Measurements from ENCODE around the gene IRAK1BP1.
A peak's percentile ranks its signal among the peaks of the same experiment; 100 is the strongest.
"Not testable (repeated sequence)": the region's sequence is repeated elsewhere in the genome, so short reads cannot be mapped to it uniquely, and the experiment has no call there.

Gene IRAK1BP1

DNA sequence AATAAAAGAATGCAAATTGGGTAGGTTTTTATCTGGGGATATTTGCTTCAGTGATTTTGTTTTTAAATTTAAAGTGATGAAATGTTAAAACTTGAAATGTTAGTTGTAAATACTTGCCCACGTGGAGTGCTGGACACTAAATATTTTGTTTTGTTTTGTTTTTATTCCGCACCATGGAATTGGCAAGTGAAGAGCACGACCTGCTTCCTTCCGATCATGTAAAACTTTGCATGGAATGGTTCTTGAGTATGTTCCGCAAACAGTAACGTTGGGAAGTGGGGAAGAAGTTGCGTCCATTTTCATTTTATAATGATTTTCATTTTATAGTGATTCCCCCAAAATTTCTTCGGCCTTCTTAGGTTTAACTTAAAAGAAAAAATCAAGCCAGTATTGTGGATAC is 765 bp downstream of the IRAK1BP1 start:
- H3K4me1 ChIP-seq (ENCODE audit: control insufficient read depth in 2 of 2, insufficient read depth in 1 of 2, low read depth in 1 of 2, low read length in 2 of 2), result peaks cover 0 to 2% of the 10 kb centered on the region in 2 donors
- no peak overlapping the region for H4K8ac ChIP-seq (ENCODE audit: low read depth, low read length)
- H3K79me1 ChIP-seq (ENCODE audit: low read depth, low read length), result no peaks in the 10 kb centered on the region
- no peak overlapping the region for H2BK15ac ChIP-seq (ENCODE audit: low read length)
- no CpG with 5 or more reads among the region's 8 CpGs for WGBS, 2 donors (ENCODE audit: extremely low coverage in 2 of 2, insufficient read length in 2 of 2, insufficient replicate concordance in 1 of 2)
- no peak overlapping the region for H2AK5ac ChIP-seq (ENCODE audit: low read depth, low read length)
- DNase-seq (ENCODE audit: low spot score), result no peak
- H3K9me3 ChIP-seq (replicated peaks in 1 of 2; ENCODE audit: control insufficient read depth in 2 of 2, insufficient read depth in 1 of 2, low read depth in 1 of 2, low read length in 2 of 2), result no peaks in the 10 kb centered on the region
- no peak overlapping the region for H3K9ac ChIP-seq (ENCODE audit: low read depth, low read length, poor library complexity)
- no peak overlapping the region for H2BK5ac ChIP-seq (ENCODE audit: low read length)
- H3K18ac ChIP-seq (ENCODE audit: low read length), result no peak overlapping the region
- H3K27ac ChIP-seq (replicated peaks; ENCODE audit: low read length), result peak overlapping the region; percentile 88
- no peak overlapping the region for H3K4ac ChIP-seq (ENCODE audit: low read length)
- H3K4me2 ChIP-seq (ENCODE audit: insufficient read depth, low read length, poor library complexity, severe bottlenecking), result peak overlapping the region; percentile 54
- peaks cover 0 to 20% of the 10 kb centered on the region in 2 donors for H3K36me3 ChIP-seq (replicated peaks in 1 of 2; ENCODE audit: control insufficient read depth in 2 of 2, insufficient read depth in 2 of 2, low read length in 2 of 2)
- H2BK120ac ChIP-seq (ENCODE audit: low read depth, low read length), result no peak overlapping the region
- no peak overlapping the region for H3K23ac ChIP-seq (ENCODE audit: low read depth, low read length, poor library complexity)
- no peak overlapping the region for H2BK12ac ChIP-seq (ENCODE audit: low read length)
- no peak overlapping the region for H3K14ac ChIP-seq (ENCODE audit: low read length)
- H3K4me3 ChIP-seq (ENCODE audit: low read length in 2 of 2), result peak overlapping the region; percentile 87 to 92
- H3K27me3 ChIP-seq (ENCODE audit: control insufficient read depth in 3 of 3, insufficient read depth in 3 of 3, low read depth in 1 of 3, low read length in 3 of 3), result no peaks in the 10 kb centered on the region
- no peak overlapping the region for H4K91ac ChIP-seq (ENCODE audit: low read depth, low read length, poor library complexity)
- H2AFZ ChIP-seq (ENCODE audit: low read length), result peak overlapping the region; percentile 98

DNA sequence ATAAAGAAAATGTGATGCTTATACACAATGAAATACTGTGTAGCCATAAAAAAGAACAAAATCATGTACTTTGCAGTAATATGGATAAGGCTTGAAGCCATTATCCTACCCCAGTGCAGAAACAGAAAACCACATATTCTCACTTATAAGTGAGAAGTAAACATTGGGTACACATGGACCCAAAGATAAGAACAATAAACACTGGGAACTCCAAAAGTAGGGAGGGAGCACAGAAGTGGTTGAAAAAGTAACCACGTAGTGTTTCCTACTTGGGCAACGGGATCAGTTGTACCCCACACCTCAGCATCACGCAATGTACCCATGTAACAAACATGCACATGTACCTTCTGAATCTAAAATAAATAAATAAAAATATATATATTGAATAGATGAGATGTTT is 8.2 kb downstream of the IRAK1BP1 start:
- H4K8ac ChIP-seq (ENCODE audit: low read depth, low read length), result no peak overlapping the region
- peaks cover 10 to 22% of the 10 kb centered on the region in 2 donors for H3K9me3 ChIP-seq (replicated peaks in 1 of 2; ENCODE audit: control insufficient read depth in 2 of 2, insufficient read depth in 1 of 2, low read depth in 1 of 2, low read length in 2 of 2)
- H2AFZ ChIP-seq (ENCODE audit: low read length), result no peak overlapping the region
- H2BK15ac ChIP-seq (ENCODE audit: low read length), result no peak overlapping the region
- no peak overlapping the region for H3K9ac ChIP-seq (ENCODE audit: low read depth, low read length, poor library complexity)
- H3K23ac ChIP-seq (ENCODE audit: low read depth, low read length, poor library complexity), result no peak overlapping the region
- H3K4me2 ChIP-seq (ENCODE audit: insufficient read depth, low read length, poor library complexity, severe bottlenecking), result no peak overlapping the region
- H2BK12ac ChIP-seq (ENCODE audit: low read length), result no peak overlapping the region
- H2AK5ac ChIP-seq (ENCODE audit: low read depth, low read length), result no peak overlapping the region
- no peak overlapping the region for H2BK120ac ChIP-seq (ENCODE audit: low read depth, low read length)
- H3K79me1 ChIP-seq (ENCODE audit: low read depth, low read length), result no peaks in the 10 kb centered on the region
- H3K27ac ChIP-seq (replicated peaks; ENCODE audit: low read length), result no peak overlapping the region
- no peaks in the 10 kb centered on the region for H3K27me3 ChIP-seq (ENCODE audit: control insufficient read depth in 3 of 3, insufficient read depth in 3 of 3, low read depth in 1 of 3, low read length in 3 of 3)
- no peak overlapping the region for H3K4me3 ChIP-seq (ENCODE audit: low read length in 2 of 2)
- no peak for DNase-seq (ENCODE audit: low spot score)
- H3K36me3 ChIP-seq (replicated peaks in 1 of 2; ENCODE audit: control insufficient read depth in 2 of 2, insufficient read depth in 2 of 2, low read length in 2 of 2), result peaks cover 9 to 49% of the 10 kb centered on the region in 2 donors
- no peak overlapping the region for H3K14ac ChIP-seq (ENCODE audit: low read length)
- WGBS, 2 donors (ENCODE audit: extremely low coverage in 2 of 2, insufficient read length in 2 of 2, insufficient replicate concordance in 1 of 2), result no CpG with 5 or more reads among the region's 3 CpGs
- no peaks in the 10 kb centered on the region for H3K4me1 ChIP-seq (ENCODE audit: control insufficient read depth in 2 of 2, insufficient read depth in 1 of 2, low read depth in 1 of 2, low read length in 2 of 2)
- H2BK5ac ChIP-seq (ENCODE audit: low read length), result no peak overlapping the region
- H3K4ac ChIP-seq (ENCODE audit: low read length), result no peak overlapping the region
- no peak overlapping the region for H3K18ac ChIP-seq (ENCODE audit: low read length)
- H4K91ac ChIP-seq (ENCODE audit: low read depth, low read length, poor library complexity), result no peak overlapping the region

DNA sequence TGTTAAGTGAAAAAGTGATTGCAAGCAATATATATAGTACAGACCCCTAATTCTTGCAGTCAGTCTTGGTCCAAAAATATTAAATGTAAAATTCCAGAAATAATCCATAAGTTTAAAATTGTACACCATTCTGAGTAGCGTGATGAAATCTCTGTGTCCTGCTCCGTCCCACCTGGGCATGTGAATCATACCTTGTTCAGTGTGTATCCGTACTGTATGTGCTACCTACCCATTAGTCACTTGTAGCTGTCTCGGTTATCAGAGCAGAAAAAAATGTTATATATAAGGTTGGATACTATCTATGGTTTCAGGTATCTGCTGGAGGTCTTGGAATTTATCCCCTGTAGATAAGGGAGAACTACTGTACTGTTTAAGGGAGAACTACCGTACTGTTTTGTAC is 16.3 kb downstream of the IRAK1BP1 start:
- Histone ChIP-seq H3K9ac (ENCODE audit: low read depth, low read length, poor library complexity) (no peak overlapping the region), H3K4me1 (ENCODE audit: control insufficient read depth in 2 of 2, insufficient read depth in 1 of 2, low read depth in 1 of 2, low read length in 2 of 2) (no peaks in the 10 kb centered on the region), H3K23ac (ENCODE audit: low read depth, low read length, poor library complexity) (no peak overlapping the region), H3K27ac (replicated peaks; ENCODE audit: low read length) (no peak overlapping the region), H2AK5ac (ENCODE audit: low read depth, low read length) (no peak overlapping the region), H4K8ac (ENCODE audit: low read depth, low read length) (no peak overlapping the region), H3K36me3 (replicated peaks in 1 of 2; ENCODE audit: control insufficient read depth in 2 of 2, insufficient read depth in 2 of 2, low read length in 2 of 2) (peaks cover 3 to 27% of the 10 kb centered on the region in 2 donors), H4K91ac (ENCODE audit: low read depth, low read length, poor library complexity) (no peak overlapping the region), H2AFZ (ENCODE audit: low read length) (no peak overlapping the region), H3K79me1 (ENCODE audit: low read depth, low read length) (no peaks in the 10 kb centered on the region), H2BK12ac (ENCODE audit: low read length) (no peak overlapping the region), H3K18ac (ENCODE audit: low read length) (no peak overlapping the region), H3K4me2 (ENCODE audit: insufficient read depth, low read length, poor library complexity, severe bottlenecking) (no peak overlapping the region), H2BK120ac (ENCODE audit: low read depth, low read length) (no peak overlapping the region), H3K14ac (ENCODE audit: low read length) (no peak overlapping the region), H3K4ac (ENCODE audit: low read length) (no peak overlapping the region), H3K4me3 (ENCODE audit: low read length in 2 of 2) (no peak overlapping the region), H3K9me3 (replicated peaks in 1 of 2; ENCODE audit: control insufficient read depth in 2 of 2, insufficient read depth in 1 of 2, low read depth in 1 of 2, low read length in 2 of 2) (peaks cover 4% of the 10 kb centered on the region in 2 donors), H2BK5ac (ENCODE audit: low read length) (no peak overlapping the region), H3K27me3 (ENCODE audit: control insufficient read depth in 3 of 3, insufficient read depth in 3 of 3, low read depth in 1 of 3, low read length in 3 of 3) (no peaks in the 10 kb centered on the region), H2BK15ac (ENCODE audit: low read length) (no peak overlapping the region)
- no CpG with 5 or more reads among the region's 5 CpGs for WGBS, 2 donors (ENCODE audit: extremely low coverage in 2 of 2, insufficient read length in 2 of 2, insufficient replicate concordance in 1 of 2)
- DNase-seq (ENCODE audit: low spot score), result no peak

DNA sequence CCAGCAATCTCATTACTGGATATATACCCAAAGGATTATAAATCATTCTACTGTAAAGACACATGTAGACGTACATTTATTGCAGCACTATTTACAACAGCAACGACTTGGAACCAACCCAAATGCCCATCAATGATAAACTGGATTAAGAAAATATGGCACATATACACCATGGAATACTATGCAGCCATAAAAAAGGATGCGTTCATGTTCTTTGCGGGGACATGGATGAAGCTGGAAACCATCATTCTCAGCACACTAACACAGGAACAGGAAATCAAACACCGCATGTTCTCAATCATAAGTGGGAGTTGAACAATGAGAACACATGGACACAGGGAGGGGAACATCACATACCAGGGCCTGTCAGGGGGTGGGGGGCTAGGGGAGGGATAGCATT is 22.6 kb downstream of the IRAK1BP1 start:
- WGBS, 2 donors (ENCODE audit: extremely low coverage in 2 of 2, insufficient read length in 2 of 2, insufficient replicate concordance in 1 of 2), result no CpG with 5 or more reads among the region's 5 CpGs
- H3K79me1 ChIP-seq (ENCODE audit: low read depth, low read length); H3K14ac ChIP-seq (ENCODE audit: low read length); DNase-seq (ENCODE audit: low spot score); H2BK120ac ChIP-seq (ENCODE audit: low read depth, low read length); H2AFZ ChIP-seq (ENCODE audit: low read length); H2BK15ac ChIP-seq (ENCODE audit: low read length); H3K4ac ChIP-seq (ENCODE audit: low read length); H3K27me3 ChIP-seq (ENCODE audit: control insufficient read depth in 3 of 3, insufficient read depth in 3 of 3, low read depth in 1 of 3, low read length in 3 of 3); H3K4me2 ChIP-seq (ENCODE audit: insufficient read depth, low read length, poor library complexity, severe bottlenecking); H3K4me1 ChIP-seq (ENCODE audit: control insufficient read depth in 2 of 2, insufficient read depth in 1 of 2, low read depth in 1 of 2, low read length in 2 of 2); H3K27ac ChIP-seq (replicated peaks; ENCODE audit: low read length); H4K91ac ChIP-seq (ENCODE audit: low read depth, low read length, poor library complexity); H3K9me3 ChIP-seq (replicated peaks in 1 of 2; ENCODE audit: control insufficient read depth in 2 of 2, insufficient read depth in 1 of 2, low read depth in 1 of 2, low read length in 2 of 2); H3K23ac ChIP-seq (ENCODE audit: low read depth, low read length, poor library complexity); H3K9ac ChIP-seq (ENCODE audit: low read depth, low read length, poor library complexity); H2BK12ac ChIP-seq (ENCODE audit: low read length); H2AK5ac ChIP-seq (ENCODE audit: low read depth, low read length); H3K4me3 ChIP-seq (ENCODE audit: low read length in 2 of 2); H3K18ac ChIP-seq (ENCODE audit: low read length); H2BK5ac ChIP-seq (ENCODE audit: low read length); H4K8ac ChIP-seq (ENCODE audit: low read depth, low read length): not testable (repeated sequence)
- H3K36me3 ChIP-seq (replicated peaks in 1 of 2; ENCODE audit: control insufficient read depth in 2 of 2, insufficient read depth in 2 of 2, low read length in 2 of 2), result peaks cover 0 to 33% of the 10 kb centered on the region in 2 donors
